ENCODE results near the gene PIP5K1C.
"Not testable (repeated sequence)": the region's sequence is repeated elsewhere in the genome, so short reads cannot be mapped to it uniquely, and the experiment has no call there.

The PIP5K1C gene

DNA sequence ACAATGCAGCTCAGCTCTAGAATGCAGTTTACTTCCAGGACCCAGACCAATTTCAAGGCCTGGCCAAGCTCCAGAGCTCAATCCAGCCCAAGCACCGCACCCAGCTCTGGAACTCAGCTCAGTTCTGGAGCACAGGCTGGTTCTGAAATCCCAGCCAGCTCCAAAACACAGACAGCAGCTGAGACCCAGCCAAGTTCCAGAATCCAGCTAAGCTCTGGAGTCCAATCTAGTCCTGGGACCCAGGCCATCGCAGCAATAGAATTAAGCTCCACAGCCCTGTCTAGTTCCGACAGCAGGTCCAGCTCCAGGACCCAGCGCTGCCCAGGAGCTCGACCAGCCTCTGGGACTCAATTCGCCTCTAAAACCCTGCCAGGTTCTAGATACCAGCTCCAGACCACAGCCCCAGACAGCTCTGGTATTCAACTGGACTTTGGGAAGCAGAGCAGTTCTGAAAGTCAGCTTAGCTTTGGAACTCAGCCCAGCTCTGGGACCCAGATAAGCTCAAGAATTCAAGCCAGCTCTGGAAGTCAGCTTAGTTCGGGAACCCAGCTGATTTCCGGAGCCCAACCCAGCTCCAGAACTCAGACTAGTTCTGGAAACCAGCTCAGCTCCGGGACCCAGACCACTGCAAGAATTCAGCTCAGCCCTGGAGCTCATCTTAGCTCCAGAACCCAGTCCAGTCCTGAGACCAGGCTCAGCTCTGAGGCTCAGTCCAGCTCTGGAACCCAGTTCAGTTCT, 108.2 kb downstream of the PIP5K1C start:
- no peak for DNase-seq (ENCODE audit: low read depth in 2 of 3, low spot score in 2 of 3)

DNA sequence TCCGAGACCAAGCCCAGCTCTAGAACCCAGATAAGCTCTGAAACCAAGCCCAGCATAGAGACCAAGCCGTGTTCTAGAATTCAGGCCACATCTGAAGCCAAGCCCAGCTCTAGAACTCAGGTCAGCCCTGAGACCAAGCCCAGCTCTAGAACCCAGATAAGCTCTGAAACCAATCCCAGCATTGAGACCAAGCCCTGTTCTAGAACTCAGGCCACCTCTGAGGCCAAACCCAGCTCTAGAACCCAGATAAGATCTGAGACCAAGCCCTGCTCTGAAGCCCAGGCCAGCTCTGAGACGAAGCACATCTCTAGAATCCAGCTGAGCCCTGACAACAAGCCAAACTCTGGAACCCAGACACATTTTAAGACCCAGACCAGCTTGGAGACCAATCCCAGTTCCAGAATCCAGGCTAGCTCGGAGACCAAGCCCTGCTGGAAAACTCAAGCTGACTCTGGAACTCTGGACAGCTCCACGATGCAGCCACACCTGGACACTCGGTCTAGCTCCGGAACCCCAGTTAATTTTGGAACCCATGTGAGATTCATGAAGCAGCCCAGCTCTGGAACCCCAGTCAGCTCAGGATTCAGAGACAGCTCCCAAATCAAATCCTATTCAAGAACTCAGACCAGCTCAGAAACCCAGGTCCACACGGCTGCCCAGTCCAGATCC, 109.1 kb downstream of the PIP5K1C start:
- DNase-seq (ENCODE audit: low read depth in 2 of 3, low spot score in 2 of 3) = no peak

DNA sequence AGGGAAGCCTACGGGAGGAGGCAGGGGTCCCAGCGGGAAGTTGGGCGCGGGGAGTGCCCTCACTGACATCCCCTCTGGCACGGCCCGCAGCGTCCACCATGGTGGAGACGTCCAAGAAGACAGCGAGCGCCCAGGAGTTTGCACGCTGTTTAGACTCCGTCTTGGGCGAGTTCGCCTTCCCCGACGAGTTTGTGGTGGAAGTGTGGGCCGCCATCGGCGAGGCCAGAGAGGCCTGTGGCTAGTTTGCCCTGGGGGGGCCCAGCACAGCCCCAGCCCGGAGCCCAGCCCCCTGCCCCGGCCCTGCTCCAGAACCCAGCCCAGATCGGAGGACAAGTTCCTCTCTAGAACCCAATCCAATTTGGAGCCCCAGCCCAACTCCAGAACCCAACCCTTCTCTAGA, 110.3 kb downstream of the PIP5K1C start:
- DNase-seq (ENCODE audit: low read depth in 2 of 3, low spot score in 2 of 3) = no peak

DNA sequence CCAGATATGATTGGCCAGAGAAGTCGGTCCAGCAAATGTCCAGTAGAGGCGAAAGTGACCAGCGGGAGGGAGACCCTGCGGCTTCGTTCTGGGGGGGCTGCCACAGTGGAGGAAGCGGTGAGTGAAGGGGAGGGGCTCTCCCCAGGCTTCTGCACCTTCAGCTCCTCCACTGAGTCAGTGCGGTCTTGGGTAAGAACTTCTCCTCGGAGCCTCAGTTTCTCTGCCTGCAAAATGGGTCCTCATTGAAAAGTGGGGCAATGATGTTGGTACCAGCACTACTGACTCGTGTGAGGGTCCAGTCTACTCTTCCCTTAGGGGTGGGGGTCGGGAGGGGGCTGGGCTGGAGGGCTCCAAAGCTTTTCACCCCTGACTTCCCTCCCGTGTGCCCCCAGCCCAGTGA, 110.8 kb downstream of the PIP5K1C start:
- no peak for DNase-seq (ENCODE audit: low read depth in 2 of 3, low spot score in 2 of 3)

DNA sequence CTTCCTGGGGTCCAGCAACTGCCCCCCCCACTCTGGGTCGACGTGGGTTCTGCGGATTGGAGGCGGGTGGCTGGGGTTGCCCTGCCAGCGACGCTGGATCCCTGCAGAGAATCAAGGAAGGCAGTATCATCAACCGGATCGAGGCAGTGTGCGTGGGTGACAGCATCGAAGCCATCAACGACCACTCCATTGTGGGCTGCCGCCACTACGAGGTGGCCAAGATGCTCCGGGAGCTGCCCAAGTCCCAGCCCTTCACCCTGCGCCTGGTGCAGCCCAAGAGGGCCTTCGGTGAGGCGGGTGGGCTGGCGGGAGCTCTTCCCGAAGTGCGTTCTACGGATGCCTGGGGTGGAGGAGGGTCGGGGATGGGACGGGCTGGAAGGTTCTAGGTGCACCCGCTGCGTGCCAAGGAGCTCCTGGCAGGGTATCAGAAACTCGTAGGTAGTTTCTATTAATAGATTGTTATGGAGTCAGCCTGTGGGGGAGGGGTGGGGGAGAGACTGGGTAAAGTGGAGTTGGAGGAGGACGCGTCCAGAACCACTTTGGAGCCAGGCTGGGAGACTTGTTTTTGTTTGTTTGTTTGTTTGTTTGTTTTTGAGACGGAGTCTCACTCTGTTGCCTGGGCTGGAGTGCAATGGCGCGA, 113.4 kb downstream of the PIP5K1C start:
- no peak for DNase-seq (ENCODE audit: low read depth in 2 of 3, low spot score in 2 of 3)

DNA sequence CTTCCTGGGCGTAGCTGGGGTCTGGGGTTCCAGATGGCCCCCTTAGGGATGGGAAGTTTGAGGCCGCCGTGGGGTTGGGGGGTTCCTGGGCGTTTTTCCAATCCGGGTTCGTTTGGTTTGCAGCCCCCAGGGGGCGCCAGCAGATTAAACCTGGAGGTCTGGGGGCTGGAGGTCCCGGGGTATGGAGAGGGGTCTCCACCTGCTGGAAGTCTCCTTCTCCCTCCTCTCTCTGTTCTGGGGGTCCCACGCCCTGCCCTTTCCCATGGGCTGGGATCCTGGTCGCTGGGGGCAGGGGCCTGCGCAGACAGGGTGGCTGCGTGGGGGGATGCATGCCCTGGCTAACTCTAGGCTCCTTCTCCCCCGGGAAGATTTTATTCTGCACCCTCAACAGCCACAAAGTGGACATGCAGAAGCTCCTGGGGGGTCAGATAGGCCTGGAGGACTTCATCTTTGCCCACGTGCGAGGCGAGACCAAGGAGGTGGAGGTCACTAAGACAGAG, 114.1 kb downstream of the PIP5K1C start:
- no peak for DNase-seq (ENCODE audit: low read depth in 2 of 3, low spot score in 2 of 3)

DNA sequence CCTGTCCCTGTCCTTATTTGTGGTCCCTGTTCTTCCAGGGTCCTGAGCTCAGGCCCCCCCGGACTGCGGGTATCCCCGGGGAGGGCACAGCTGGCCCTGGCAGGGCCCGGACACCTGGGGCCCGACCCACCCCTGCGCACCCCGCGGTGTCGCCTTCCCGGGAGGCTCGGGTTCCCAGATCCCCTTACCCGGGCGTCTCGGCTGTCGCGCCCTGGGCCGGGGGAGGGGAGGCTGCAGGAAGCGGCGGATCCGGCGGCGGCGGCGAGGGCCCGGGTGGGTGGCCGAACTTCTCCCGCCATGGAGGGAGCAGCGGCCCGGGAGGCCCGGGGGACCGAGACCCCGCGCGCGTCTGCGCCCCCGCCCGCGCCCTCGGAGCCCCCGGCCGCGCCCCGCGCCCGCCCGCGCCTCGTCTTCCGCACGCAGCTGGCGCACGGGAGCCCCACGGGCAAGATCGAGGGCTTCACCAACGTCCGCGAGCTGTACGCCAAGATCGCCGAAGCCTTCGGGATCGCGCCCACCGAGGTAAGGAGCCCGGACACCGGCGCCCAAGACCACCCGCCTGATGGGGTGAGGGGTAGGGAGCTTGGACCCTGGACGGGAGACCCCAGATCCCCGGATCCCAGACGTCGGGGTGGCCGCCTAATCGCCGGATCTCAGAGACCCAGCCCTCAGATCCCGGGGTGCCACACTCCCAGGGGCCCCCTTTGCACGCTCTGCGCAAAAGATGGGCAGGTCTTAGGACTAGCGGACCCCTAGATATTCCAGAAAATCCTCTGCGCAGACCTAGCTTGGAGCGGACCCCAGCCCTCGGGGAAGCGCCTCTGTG, 114.8 kb downstream of the PIP5K1C start, which contains the start of gene GIPC3:
GIPC3 (plus strand) TSS at position 178 of the 826 bp plus-strand sequence; CDS start at position 298, 120 bp downstream.
- no peak for DNase-seq (ENCODE audit: low read depth in 2 of 3, low spot score in 2 of 3)

DNA sequence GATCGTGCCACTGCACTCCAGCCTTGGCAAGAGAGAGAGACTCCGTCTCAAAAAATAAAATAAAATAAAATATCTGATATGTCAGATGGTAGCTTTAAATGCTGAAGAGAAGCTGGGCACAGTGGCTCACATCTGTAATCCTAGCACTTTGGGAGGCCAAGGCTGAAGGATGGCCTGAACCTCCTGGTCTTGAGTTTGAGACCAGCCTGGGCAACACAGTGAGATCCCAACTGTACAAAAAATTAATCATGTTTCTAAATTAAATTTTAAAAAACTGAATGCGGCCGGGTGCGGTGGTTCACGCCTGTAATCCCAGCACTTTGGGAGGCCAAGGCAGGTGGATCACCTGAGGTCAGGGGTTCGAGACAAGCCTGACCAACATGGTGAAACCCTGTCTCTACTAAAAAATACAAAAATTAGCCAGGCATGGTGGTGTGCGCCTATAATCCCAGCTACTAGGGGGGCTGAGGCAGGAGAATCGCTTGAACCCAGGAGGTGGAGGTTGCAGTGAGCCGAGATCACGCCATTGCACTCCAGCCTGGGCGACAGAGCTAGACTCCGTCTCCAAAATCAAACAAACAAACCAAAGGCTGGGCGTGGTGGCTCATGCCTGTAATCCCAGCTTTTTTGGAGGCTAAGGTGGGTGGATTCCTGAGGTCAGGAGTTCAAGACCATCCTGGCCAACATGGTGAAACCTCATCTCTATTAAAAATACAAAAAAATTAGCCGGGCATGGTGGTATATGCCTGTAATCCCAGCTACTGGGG, 116.0 kb downstream of the PIP5K1C start:
- DNase-seq (ENCODE audit: low read depth in 2 of 3, low spot score in 2 of 3) = not testable (repeated sequence)

DNA sequence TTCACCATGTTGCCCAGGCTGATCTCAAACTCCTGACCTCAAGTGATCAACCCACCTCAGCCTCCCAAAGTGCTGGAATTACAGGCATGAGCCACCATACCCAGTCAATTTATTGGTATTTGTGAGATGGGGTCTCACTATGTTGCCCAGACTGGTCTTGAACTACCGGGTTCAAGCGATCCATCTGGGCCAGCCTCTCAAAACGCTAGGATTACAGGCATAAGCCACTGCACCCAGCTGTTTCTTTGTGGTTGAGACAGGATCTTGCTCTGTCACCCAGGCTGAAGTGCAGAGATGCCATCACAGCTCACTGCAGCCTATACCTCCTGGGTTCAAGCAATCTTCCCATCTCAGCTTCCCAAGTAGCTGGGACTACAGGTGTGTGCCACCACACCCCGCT, 118.5 kb downstream of the PIP5K1C start:
- DNase-seq (ENCODE audit: low read depth in 2 of 3, low spot score in 2 of 3) = not testable (repeated sequence)
